ENCODE results near the gene DIDO1.
A peak's percentile ranks its signal among the peaks of the same experiment; 100 is the strongest.

The DIDO1 gene

GRCh38 chr20:62832212-62832922, 93.9 kb downstream of the DIDO1 start:
- Histone ChIP-seq H3K27me3 (peaks cover 0 to 5% (median 0%) of the 10 kb centered on the region in 11 experiments; a peak in 2 of 22 replicates), H3K27ac (peak overlapping the region in 9 of 11 experiments; percentile 18 to 72 (median 61); a peak in 16 of 22 replicates), H3K9me3 (replicated peaks in 1 of 11) (peaks cover 0 to 9% (median 0%) of the 10 kb centered on the region in 11 experiments; a peak in 1 of 22 replicates), H3K9ac (peak overlapping the region in 10 of 11 experiments; percentile 11 to 75 (median 46); a peak in 16 of 22 replicates), H3K4me1 (peaks cover 56 to 98% (median 93%) of the 10 kb centered on the region in 10 experiments), H3K4me3 (peak overlapping the region in 8 of 10 experiments; percentile 14 to 52 (median 20); a peak in 10 of 20 replicates), H3K4me2 (peak overlapping the region; percentile 67 to 99 (median 93)), H4K20me1 (0 out of 22 replicates have a peak, but pooled peaks cover 0 to 7% (median 0%) of the 10 kb centered on the region in 11 experiments), H3K36me3 (peaks cover 0 to 11% (median 0%) of the 10 kb centered on the region in 11 experiments; a peak in 3 of 22 replicates)
- TF ChIP-seq Cebpa-rat (IDR thresholded peaks at IDR 0.05): no peak

GRCh38 chr20:62831854-62832211, 94.5 kb downstream of the DIDO1 start:
- peak overlapping the region in 8 of 11 experiments; percentile 9 to 72 (median 54); a peak in 13 of 22 replicates for H3K27ac ChIP-seq

GRCh38 chr20:62831361-62831788, 94.9 kb downstream of the DIDO1 start:
- Histone ChIP-seq H3K9me3 (replicated peaks in 1 of 11) (no peaks in the 10 kb centered on the region), H3K27ac (peak overlapping the region in 7 of 11 experiments; percentile 14 to 72 (median 61); a peak in 13 of 22 replicates), H3K4me2 (peak overlapping the region; percentile 67 to 99 (median 93)), H3K4me1 (peaks cover 54 to 98% (median 93%) of the 10 kb centered on the region in 10 experiments), H3K27me3 (peaks cover 0 to 5% (median 0%) of the 10 kb centered on the region in 11 experiments; a peak in 2 of 22 replicates), H3K36me3 (peaks cover 0 to 5% (median 0%) of the 10 kb centered on the region in 11 experiments; a peak in 2 of 22 replicates), H3K4me3 (peak overlapping the region in 2 of 10 experiments; percentile 49 to 59; a peak in 5 of 20 replicates), H3K9ac (peak overlapping the region in 8 of 11 experiments; percentile 39 to 75 (median 57); a peak in 14 of 22 replicates), H4K20me1 (peaks cover 0 to 8% (median 0%) of the 10 kb centered on the region in 11 experiments; a peak in 2 of 22 replicates)
- no peak for TF ChIP-seq Cebpa-rat (IDR thresholded peaks at IDR 0.05)

More at GRCh38 chr20:62831854-62832211, 94.5 kb downstream of the DIDO1 start:
- Histone ChIP-seq H3K4me2 (peak overlapping the region; percentile 67 to 99 (median 93)), H4K20me1 (peaks cover 0 to 7% (median 0%) of the 10 kb centered on the region in 11 experiments; a peak in 2 of 22 replicates), H3K9ac (peak overlapping the region in 10 of 11 experiments; percentile 11 to 75 (median 42); a peak in 15 of 22 replicates), H3K9me3 (replicated peaks in 1 of 11) (peaks cover 0 to 3% (median 0%) of the 10 kb centered on the region in 11 experiments; a peak in 1 of 22 replicates), H3K4me3 (peak overlapping the region in 6 of 10 experiments; percentile 16 to 52 (median 32); a peak in 5 of 20 replicates), H3K4me1 (peaks cover 54 to 98% (median 93%) of the 10 kb centered on the region in 10 experiments), H3K27me3 (peaks cover 0 to 5% (median 0%) of the 10 kb centered on the region in 11 experiments; a peak in 2 of 22 replicates), H3K36me3 (peaks cover 0 to 7% (median 0%) of the 10 kb centered on the region in 11 experiments; a peak in 3 of 22 replicates)
- no peak for TF ChIP-seq Cebpa-rat (IDR thresholded peaks at IDR 0.05)

- Histone ChIP-seq H4K20me1 (peaks cover 0 to 14% (median 0%) of the 10 kb centered on the region in 11 experiments; a peak in 5 of 22 replicates), H3K4me3 (peak overlapping the region in 3 of 10 experiments; percentile 39 to 59 (median 49); a peak in 5 of 20 replicates), H3K27me3 (peaks cover 0 to 5% (median 0%) of the 10 kb centered on the region in 11 experiments; a peak in 2 of 22 replicates), H3K9ac (peak overlapping the region in 8 of 11 experiments; percentile 39 to 75 (median 57); a peak in 12 of 22 replicates), H3K36me3 (peaks cover 0 to 5% (median 0%) of the 10 kb centered on the region in 11 experiments; a peak in 1 of 22 replicates), H3K27ac (peak overlapping the region in 7 of 11 experiments; percentile 14 to 72 (median 61); a peak in 13 of 22 replicates), H3K4me1 (peaks cover 54 to 98% (median 93%) of the 10 kb centered on the region in 10 experiments), H3K9me3 (replicated peaks in 1 of 11) (no peaks in the 10 kb centered on the region), H3K4me2 (peak overlapping the region; percentile 67 to 99 (median 93))
- TF ChIP-seq Cebpa-rat (IDR thresholded peaks at IDR 0.05): no peak
Measured at GRCh38 chr20:62830821-62831220, 95.5 kb downstream of the DIDO1 start.

- H3K4me1 ChIP-seq: peaks cover 58 to 98% (median 95%) of the 10 kb centered on the region in 10 experiments
Measured at GRCh38 chr20:62830251-62830650, 96.1 kb downstream of the DIDO1 start.

GRCh38 chr20:62829231-62830230, 96.8 kb downstream of the DIDO1 start:
- no peak for TF ChIP-seq Cebpa-rat (IDR thresholded peaks at IDR 0.05)
- Histone ChIP-seq H3K9ac (peak overlapping the region in 10 of 11 experiments; percentile 43 to 82 (median 64); a peak in 18 of 22 replicates), H3K27ac (peak overlapping the region in 9 of 11 experiments; percentile 11 to 81 (median 70); a peak in 17 of 22 replicates), H3K4me1 (peaks cover 62 to 97% (median 93%) of the 10 kb centered on the region in 10 experiments), H3K4me3 (peak overlapping the region in 5 of 10 experiments; percentile 35 to 60 (median 52); a peak in 8 of 20 replicates), H3K4me2 (peak overlapping the region; percentile 64 to 99 (median 86)), H3K36me3 (0 out of 22 replicates have a peak, but pooled peaks cover 0 to 5% (median 0%) of the 10 kb centered on the region in 11 experiments), H3K9me3 (replicated peaks in 1 of 11) (no peaks in the 10 kb centered on the region), H4K20me1 (peaks cover 0 to 19% (median 0%) of the 10 kb centered on the region in 11 experiments; a peak in 7 of 22 replicates), H3K27me3 (peaks cover 0 to 5% (median 0%) of the 10 kb centered on the region in 11 experiments; a peak in 2 of 22 replicates)

More at GRCh38 chr20:62830251-62830650, 96.1 kb downstream of the DIDO1 start:
- peak overlapping the region in 9 of 11 experiments; percentile 11 to 81 (median 70); a peak in 17 of 22 replicates for H3K27ac ChIP-seq
- TF ChIP-seq Cebpa-rat (IDR thresholded peaks at IDR 0.05): no peak
- H3K36me3 ChIP-seq: 0 out of 22 replicates have a peak, but pooled peaks cover 0 to 5% (median 0%) of the 10 kb centered on the region in 11 experiments
- H4K20me1 ChIP-seq: peaks cover 0 to 18% (median 0%) of the 10 kb centered on the region in 11 experiments; a peak in 7 of 22 replicates
- H3K27me3 ChIP-seq: peaks cover 0 to 5% (median 0%) of the 10 kb centered on the region in 11 experiments; a peak in 2 of 22 replicates
- peak overlapping the region in 5 of 10 experiments; percentile 35 to 60 (median 52); a peak in 8 of 20 replicates for H3K4me3 ChIP-seq
- H3K9ac ChIP-seq: peak overlapping the region in 10 of 11 experiments; percentile 43 to 82 (median 64); a peak in 18 of 22 replicates
- H3K4me2 ChIP-seq: peak overlapping the region; percentile 64 to 99 (median 86)
- no peaks in the 10 kb centered on the region for H3K9me3 ChIP-seq (replicated peaks in 1 of 11)
